Activated naive CD4-positive, alpha-beta T cell treated with anti-CD3 and anti-CD28 coated beads, Interleukin-2, amount 50 U/mL, for 72 hours (primary cell): Measurements from ENCODE around the gene LMTK2. TPM values are rescaled to one million over a fixed set of nuclear protein-coding genes. Genes with fewer than 3 reads are reported as not detected.

Source experiments
- ATAC-seq, 2 donors: fragments of 150-1000 bp; cut with Tn5 transposase; 2 replicates each; pipeline ENCODE4 v1.10.0; 2021; ENCODE audit warnings: mild to moderate bottlenecking in 2 of 2, moderate library complexity in 2 of 2
- DNase-seq, 2 donors: peaks; one replicate each; pipeline ENCODE4 v3.0.0; 2021 to 2022; ENCODE audit warnings: low spot score in 2 of 2
- H3K27ac Mint-ChIP-seq, 2 donors: one replicate each; pipeline ENCODE4 v1.8.0; 2022; ENCODE audit warnings: mild to moderate bottlenecking in 2 of 2, mixed read lengths in 2 of 2
- H3K36me3 Mint-ChIP-seq, 2 donors: one replicate each; pipeline ENCODE4 v1.8.0; 2022; ENCODE audit warnings: mixed read lengths in 2 of 2
- H3K9me3 Mint-ChIP-seq, 2 donors: one replicate each; pipeline ENCODE4 v1.8.0; 2022; ENCODE audit warnings: mixed read lengths in 2 of 2
- total RNA-seq, 2 donors: library from RNA; stranded (reverse); gene quantifications; one replicate each; pipeline ENCODE4 v1.2.3, GENCODE V29; 2022

LMTK2 gene
- total RNA-seq, 2 donors from 2014 or later = 10.8 to 14.9 TPM

- Mint-ChIP-seq H3K36me3 (no peaks in the 10 kb centered on the region), H3K27ac (no peak overlapping the region), H3K9me3 (no peaks in the 10 kb centered on the region)
- no peak for DNase-seq
- ATAC-seq = no peak
Observed at GRCh38 chr7:98126311-98127142, 19.9 kb downstream of the LMTK2 start.

DNA sequence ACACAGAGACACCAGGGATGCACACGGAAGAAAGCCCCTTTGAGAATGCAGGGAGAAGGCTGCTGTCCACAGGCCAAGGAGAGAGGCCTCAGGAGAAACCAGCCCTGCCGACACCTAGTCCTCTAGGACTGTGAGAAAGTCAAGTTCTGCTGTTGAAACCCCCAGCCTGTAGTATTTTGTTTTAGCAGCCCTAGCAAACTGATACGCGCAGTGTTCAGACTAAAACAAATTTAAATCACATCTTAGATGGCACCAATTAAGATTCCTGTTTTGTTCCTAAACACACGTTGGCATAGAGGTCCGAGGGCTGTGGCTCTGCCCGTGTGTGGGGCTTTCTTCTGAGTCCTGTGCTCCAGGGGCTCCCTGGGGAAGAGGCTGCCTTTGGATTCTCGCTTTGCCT lies 21.7 kb downstream of the LMTK2 start:
- Mint-ChIP-seq H3K36me3 (no peaks in the 10 kb centered on the region), H3K27ac (no peak overlapping the region), H3K9me3 (no peaks in the 10 kb centered on the region)
- DNase-seq (no peak), ATAC-seq (no peak)

DNA sequence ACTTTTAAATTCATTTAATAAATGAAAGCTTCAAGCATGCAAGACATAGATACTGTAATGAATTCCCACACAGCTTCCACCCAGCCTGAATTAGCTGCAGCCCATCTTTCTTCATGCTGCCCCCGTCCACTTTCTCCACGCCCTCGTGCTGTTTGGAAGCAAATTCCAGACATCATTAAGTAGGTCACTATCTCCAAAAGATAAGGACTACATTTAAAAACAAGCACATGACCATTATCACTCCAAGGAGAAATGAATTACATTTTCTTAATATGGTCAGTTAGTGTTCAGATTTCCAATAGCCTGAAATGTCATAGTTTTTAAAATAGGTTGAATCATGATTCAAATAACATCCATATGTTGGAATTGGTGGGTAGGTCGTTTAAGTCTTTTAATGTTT lies 24.3 kb downstream of the LMTK2 start:
- Mint-ChIP-seq H3K27ac (no peak overlapping the region), H3K9me3 (no peaks in the 10 kb centered on the region), H3K36me3 (no peaks in the 10 kb centered on the region)
- ATAC-seq (no peak), DNase-seq (no peak)

DNA sequence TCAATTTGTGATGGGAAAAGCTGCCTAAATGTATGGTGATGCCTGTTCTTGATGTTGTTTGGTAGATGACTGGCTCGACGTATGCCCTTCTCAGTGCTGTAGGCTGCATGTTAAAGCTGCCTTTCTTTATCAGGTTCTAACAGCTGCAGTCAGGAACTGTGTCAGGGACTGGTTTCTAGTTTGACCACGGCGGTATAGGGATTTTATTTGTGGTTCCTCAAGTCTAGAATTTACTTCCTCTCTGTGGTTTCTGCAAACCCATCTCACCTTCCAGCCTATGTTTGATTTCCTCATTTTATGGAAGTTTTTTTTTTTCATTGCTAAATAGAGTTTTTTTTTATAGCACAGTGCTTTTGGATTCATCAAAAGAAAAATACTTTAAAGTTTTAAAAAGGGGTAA lies 26.5 kb downstream of the LMTK2 start:
- peak; percentile 39 to 81 for ATAC-seq
- no peaks in the 10 kb centered on the region for H3K9me3 Mint-ChIP-seq
- H3K36me3 Mint-ChIP-seq = no peaks in the 10 kb centered on the region
- peak in 1 of 2 donors; percentile 6 for DNase-seq
- H3K27ac Mint-ChIP-seq = peak overlapping the region in 1 of 2 donors; percentile 63

DNA sequence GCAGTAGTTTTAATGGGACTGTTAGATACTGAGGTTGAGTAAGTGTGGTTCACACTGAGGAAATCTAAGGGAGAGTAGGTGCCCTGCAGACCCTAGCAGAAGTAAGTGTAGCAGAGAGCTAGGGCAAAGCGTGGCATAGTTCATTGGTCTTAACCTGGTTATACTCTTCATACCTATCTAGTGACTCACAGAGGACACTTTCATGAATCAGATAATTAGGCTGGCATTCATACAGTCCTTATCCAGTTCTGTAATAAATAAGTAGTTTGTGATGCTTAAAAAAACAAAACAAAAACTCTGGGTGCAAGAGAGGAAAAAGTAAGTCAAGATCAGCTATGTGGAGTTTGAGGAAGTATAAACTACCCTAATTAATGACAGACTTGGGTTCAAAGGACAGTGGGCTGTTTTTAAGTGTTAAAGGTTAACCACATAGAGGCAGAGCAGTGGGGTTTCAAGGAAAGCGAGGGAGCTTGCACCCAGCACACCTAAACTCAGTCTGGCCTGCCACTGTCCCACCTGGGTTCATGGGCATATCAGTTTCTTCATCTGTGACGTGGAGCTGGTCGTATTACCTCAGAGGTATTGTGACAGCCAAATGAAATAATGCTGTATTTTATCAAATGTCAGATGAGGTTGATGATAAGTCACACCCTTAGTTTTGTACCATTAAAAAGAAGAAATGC lies 27.1 kb downstream of the LMTK2 start:
- DNase-seq (no peak), ATAC-seq (peak; percentile 18 to 32)
- Mint-ChIP-seq H3K36me3 (no peaks in the 10 kb centered on the region), H3K27ac (peak overlapping the region in 1 of 2 donors; percentile 63), H3K9me3 (no peaks in the 10 kb centered on the region)

DNA sequence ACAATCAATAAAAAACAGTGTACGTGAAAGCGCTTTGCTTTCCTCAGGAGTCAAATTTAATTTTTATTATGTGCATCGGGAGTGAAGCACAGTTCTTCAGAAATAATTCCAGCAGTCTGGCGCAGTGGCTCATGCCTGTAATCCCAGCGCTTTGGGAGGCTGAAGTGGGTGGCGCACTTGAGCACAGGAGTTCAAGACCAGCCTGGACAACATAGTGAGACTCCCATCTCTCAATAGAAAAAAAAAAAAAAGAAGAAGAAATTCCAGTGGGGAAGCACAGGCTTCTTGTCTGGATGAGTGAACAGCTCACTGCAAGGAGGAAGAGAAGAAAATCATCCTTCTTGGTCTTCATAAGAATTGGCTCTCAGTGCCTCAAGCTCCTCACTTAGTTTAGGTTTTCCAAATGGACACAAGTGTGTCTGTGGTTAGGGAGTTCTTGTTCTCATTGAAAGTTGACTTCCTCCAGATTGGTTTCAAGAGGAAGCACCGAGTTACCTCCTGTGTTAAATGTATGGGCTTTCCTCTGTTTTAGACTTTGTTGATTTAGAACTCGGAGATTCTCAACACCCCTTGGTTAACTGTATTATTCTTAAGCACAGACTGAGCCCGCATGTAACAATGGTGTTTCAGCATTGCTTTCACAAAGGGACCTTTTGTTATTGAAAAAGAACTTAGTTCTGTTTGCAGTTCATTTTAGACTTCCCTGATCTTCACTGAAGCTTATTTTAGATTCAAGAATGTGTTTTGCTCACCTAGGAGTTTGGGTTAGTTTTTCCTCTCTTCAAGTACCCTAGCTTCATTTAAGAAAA lies 28.0 kb downstream of the LMTK2 start:
- Mint-ChIP-seq H3K27ac (no peak overlapping the region), H3K36me3 (no peaks in the 10 kb centered on the region), H3K9me3 (no peaks in the 10 kb centered on the region)
- DNase-seq = no peak
- ATAC-seq = no peak

GRCh38 chr7:98135984-98136383 lies 29.3 kb downstream of the LMTK2 start:
- no peak for DNase-seq
- no peaks in the 10 kb centered on the region for H3K36me3 Mint-ChIP-seq
- no peaks in the 10 kb centered on the region for H3K9me3 Mint-ChIP-seq

GRCh38 chr7:98136423-98136822 lies 29.8 kb downstream of the LMTK2 start:
- no peak overlapping the region for H3K27ac Mint-ChIP-seq
- ATAC-seq (no peak), DNase-seq (no peak)
- H3K36me3 Mint-ChIP-seq = peaks cover 0 to 4% of the 10 kb centered on the region in 2 donors
- H3K9me3 Mint-ChIP-seq = no peaks in the 10 kb centered on the region

More at GRCh38 chr7:98135984-98136383, 29.3 kb downstream of the LMTK2 start:
- ATAC-seq = no peak
- no peak overlapping the region for H3K27ac Mint-ChIP-seq

GRCh38 chr7:98137134-98137825 lies 30.6 kb downstream of the LMTK2 start:
- Mint-ChIP-seq H3K27ac (no peak overlapping the region), H3K36me3 (peaks cover 0 to 8% of the 10 kb centered on the region in 2 donors), H3K9me3 (no peaks in the 10 kb centered on the region)
- DNase-seq = no peak
- no peak for ATAC-seq

DNA sequence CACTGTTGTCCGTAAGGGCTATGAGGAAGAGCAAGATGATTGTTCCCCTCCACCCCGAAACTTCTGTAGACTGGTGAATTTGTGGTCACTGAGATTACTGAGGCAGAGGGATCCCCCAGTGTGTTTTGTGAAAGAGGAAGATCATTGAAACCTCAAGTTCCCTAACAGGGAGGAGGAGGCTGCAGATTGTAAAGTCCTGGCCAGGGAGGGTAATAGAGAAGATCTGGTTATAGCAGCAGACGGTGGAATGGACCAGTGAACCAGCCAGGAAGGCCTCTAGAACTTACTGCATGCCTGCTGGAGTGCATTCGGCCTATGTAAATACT lies 31.1 kb downstream of the LMTK2 start:
- H3K9me3 Mint-ChIP-seq = no peaks in the 10 kb centered on the region
- ATAC-seq = no peak
- DNase-seq = no peak
- H3K27ac Mint-ChIP-seq = no peak overlapping the region
- peaks cover 0 to 8% of the 10 kb centered on the region in 2 donors for H3K36me3 Mint-ChIP-seq

GRCh38 chr7:98138672-98139071 lies 32.0 kb downstream of the LMTK2 start:
- no peak for ATAC-seq
- Mint-ChIP-seq H3K27ac (no peak overlapping the region), H3K9me3 (no peaks in the 10 kb centered on the region), H3K36me3 (peaks cover 8 to 9% of the 10 kb centered on the region in 2 donors)
- no peak for DNase-seq

GRCh38 chr7:98142658-98143057 lies 36.0 kb downstream of the LMTK2 start:
- Mint-ChIP-seq H3K27ac (peak overlapping the region in 1 of 2 donors; percentile 33), H3K9me3 (peaks cover 5 to 6% of the 10 kb centered on the region in 2 donors), H3K36me3 (peaks cover 20 to 21% of the 10 kb centered on the region in 2 donors)
- ATAC-seq (no peak), DNase-seq (no peak)

DNA sequence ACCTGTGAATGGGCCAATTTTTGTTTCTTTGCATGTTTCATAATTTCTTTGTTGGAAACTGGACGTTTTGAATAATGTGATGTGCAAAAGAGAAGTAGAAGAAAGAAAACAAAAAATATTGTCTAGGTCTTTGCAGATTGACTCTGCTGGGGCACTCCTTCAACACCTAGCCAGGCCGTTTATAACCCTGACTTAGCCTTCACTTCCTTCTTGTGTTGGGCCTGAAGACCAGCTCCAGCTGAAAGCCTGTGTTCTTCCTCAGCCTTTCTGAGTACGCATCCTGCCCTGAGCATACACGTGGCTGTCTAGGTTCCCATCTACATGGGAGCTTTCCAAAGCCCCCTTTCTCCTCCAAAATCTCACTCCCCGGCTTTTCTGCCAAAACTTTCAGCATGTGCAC lies 41.9 kb downstream of the LMTK2 start:
- Mint-ChIP-seq H3K27ac (no peak overlapping the region), H3K36me3 (peaks cover 12 to 13% of the 10 kb centered on the region in 2 donors), H3K9me3 (peaks cover 5 to 6% of the 10 kb centered on the region in 2 donors)
- DNase-seq = no peak
- no peak for ATAC-seq

DNA sequence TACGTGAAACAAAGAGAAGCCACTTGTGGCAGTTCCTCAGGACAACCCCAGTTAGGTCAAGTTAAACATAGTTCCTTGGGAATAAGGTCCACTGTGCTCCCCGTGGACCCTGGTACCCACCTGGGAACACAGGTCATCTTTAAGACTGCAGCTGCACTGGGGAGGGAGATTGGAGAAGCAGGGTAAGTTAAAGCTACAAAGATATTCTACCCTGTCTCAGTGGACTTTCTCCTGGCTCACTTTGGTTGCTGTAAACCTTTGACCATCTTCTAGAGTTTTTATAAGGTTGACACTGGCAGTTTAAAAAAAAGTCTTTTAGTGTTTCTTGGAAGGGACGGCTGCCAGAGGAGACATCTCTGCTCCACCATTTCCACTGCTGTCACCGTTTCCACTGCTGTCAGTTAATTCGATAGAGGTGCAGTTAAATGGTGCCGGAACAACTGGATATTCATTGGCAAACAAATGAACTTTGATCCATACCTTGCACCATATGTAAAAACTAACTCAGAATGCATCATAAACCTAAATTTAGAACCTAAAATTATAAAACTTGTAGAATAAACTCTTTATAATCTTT lies 42.5 kb downstream of the LMTK2 start:
- DNase-seq (no peak), ATAC-seq (no peak)
- Mint-ChIP-seq H3K27ac (no peak overlapping the region), H3K36me3 (peaks cover 12 to 13% of the 10 kb centered on the region in 2 donors), H3K9me3 (peaks cover 5 to 6% of the 10 kb centered on the region in 2 donors)

DNA sequence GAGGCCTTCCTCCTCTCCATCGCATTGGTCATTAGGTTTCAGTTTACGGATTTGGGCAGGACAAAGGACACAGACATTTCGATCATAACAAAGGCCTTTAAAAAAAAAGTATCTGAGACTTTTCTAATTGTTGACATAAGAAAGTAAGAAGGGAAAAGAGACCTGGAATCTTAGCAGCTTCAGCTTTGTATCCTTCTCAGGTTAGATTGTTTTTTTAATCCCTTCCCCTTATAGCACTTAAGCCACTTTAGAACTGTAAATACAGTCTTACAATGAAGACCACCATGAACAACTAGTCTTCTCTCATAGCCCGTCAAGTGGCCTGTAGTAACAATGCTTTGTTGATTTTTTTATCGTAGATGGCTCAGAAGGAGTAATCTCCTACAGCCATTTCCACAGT lies 45.2 kb downstream of the LMTK2 start:
- DNase-seq (no peak), ATAC-seq (no peak)
- Mint-ChIP-seq H3K36me3 (peaks cover 0 to 7% of the 10 kb centered on the region in 2 donors), H3K9me3 (no peaks in the 10 kb centered on the region), H3K27ac (no peak overlapping the region)

- H3K9me3 Mint-ChIP-seq = no peaks in the 10 kb centered on the region
- H3K27ac Mint-ChIP-seq = no peak overlapping the region
- H3K36me3 Mint-ChIP-seq = peaks cover 0 to 7% of the 10 kb centered on the region in 2 donors
- no peak for DNase-seq
- no peak for ATAC-seq
Observed at GRCh38 chr7:98156700-98157099, 50.0 kb downstream of the LMTK2 start.
